SK-N-SH (cell line): ENCODE measurements around the gene TNFRSF12A. TPM values are rescaled to one million over a fixed set of nuclear protein-coding genes. Genes with fewer than 3 reads are reported as not detected.

ENCODE experiments used
- CTCF ChIA-PET: fragments of 300-600, 350-600 bp; formaldehyde crosslinking; extraction: SDS; loops from one replicate; lab custom pipeline; 2021; lab: Yijun Ruan, JAX
- POLR2A ChIA-PET: fragments of 350-600 bp; sonication (Branson Sonifier 250); formaldehyde crosslinking; extraction: SDS; loops from one replicate; lab custom pipeline; 2020; ENCODE audit warnings: antibody characterized with exemption, inconsistent platforms; lab: Yijun Ruan, JAX
- DNase-seq: peaks from one replicate; pipeline ENCODE4 v3.0.0; 2012
- H2AFZ ChIP-seq: fragments of 200-600 bp; sonication (generic); 2 replicates; pipeline ENCODE4 v1.8.1; 2016; ENCODE audit warnings: antibody characterized with exemption, mild to moderate bottlenecking, low read depth
- H3F3A ChIP-seq: fragments of 200-600 bp; sonication (generic); replicated peaks from 2 replicates; pipeline ENCODE3; 2016; ENCODE audit warnings: antibody characterized with exemption, mild to moderate bottlenecking; ENCODE audit not compliant: insufficient read depth
- H3K27ac ChIP-seq, 2 experiments: fragments of 200-500 bp in 1 of 2; fragments of 200-600 bp in 1 of 2; sonication (Bioruptor generic) in 1 of 2; sonication (generic), shearing (Covaris generic) in 1 of 2; 2 replicates each; pipeline versions ENCODE4 v1.5.1 to v1.6.1; 2014 to 2016; ENCODE audit warnings: low read depth in 2 of 2, inconsistent platforms in 1 of 2, low read length in 1 of 2, mild to moderate bottlenecking in 1 of 2, mixed read lengths in 1 of 2
- H3K27me3 ChIP-seq: fragments of 200-600 bp; sonication (generic), shearing (Covaris generic); 2 replicates; pipeline ENCODE4 v1.6.1; 2016; ENCODE audit warnings: mixed run types; ENCODE audit not compliant: insufficient read depth
- H3K36me3 ChIP-seq, 2 experiments: fragments of 200-500 bp in 1 of 2; fragments of 200-600 bp in 1 of 2; sonication (Bioruptor generic) in 1 of 2; sonication (generic) in 1 of 2; replicated peaks in 1 of 2; 2 replicates each; pipeline versions ENCODE3 to v1.5.1; 2014 to 2016; ENCODE audit warnings: low read length in 1 of 2, mild to moderate bottlenecking in 1 of 2; ENCODE audit not compliant: insufficient read depth in 2 of 2, control insufficient read depth in 1 of 2
- H3K4me1 ChIP-seq, 2 experiments: fragments of 200-500 bp in 1 of 2; fragments of 200-600 bp in 1 of 2; sonication (Bioruptor generic) in 1 of 2; sonication (generic), shearing (Covaris generic) in 1 of 2; 2 replicates each; pipeline versions ENCODE4 v1.5.1 to v1.6.1; 2014 to 2016; ENCODE audit warnings: low read depth in 1 of 2, low read length in 1 of 2, mixed run types in 1 of 2; ENCODE audit not compliant: insufficient read depth in 2 of 2, control insufficient read depth in 1 of 2
- H3K4me2 ChIP-seq: fragments of 200-600 bp; sonication (generic), shearing (Covaris generic); 2 replicates; pipeline ENCODE4 v1.6.1; 2017; ENCODE audit warnings: mixed run types
- H3K4me3 ChIP-seq, 2 experiments: fragments of 200-500 bp in 1 of 2; fragments of 200-600 bp in 1 of 2; sonication (Bioruptor generic) in 1 of 2; sonication (generic), shearing (Covaris generic) in 1 of 2; 2 replicates each; pipeline versions ENCODE4 v1.5.1 to v1.8.1; 2014 to 2016; ENCODE audit warnings: low read depth in 2 of 2, inconsistent platforms in 1 of 2, low read length in 1 of 2, mild to moderate bottlenecking in 1 of 2, mixed read lengths in 1 of 2, moderate library complexity in 1 of 2
- H3K79me2 ChIP-seq: fragments of 200-600 bp; sonication (generic); 2 replicates; pipeline ENCODE4 v1.8.1; 2017; ENCODE audit warnings: mild to moderate bottlenecking; ENCODE audit not compliant: insufficient read depth
- H3K9ac ChIP-seq: fragments of 200-600 bp; sonication (generic); 2 replicates; pipeline ENCODE4 v1.6.1; 2017; ENCODE audit warnings: mixed run types
- H3K9me2 ChIP-seq: fragments of 200-600 bp; sonication (generic); 2 replicates; pipeline ENCODE4 v1.6.1; 2017; ENCODE audit warnings: mixed run types
- H3K9me3 ChIP-seq: fragments of 200-600 bp; sonication (generic); 2 replicates; pipeline ENCODE4 v1.6.1; 2017; ENCODE audit warnings: mixed run types, mild to moderate bottlenecking, moderate library complexity
- H4K20me1 ChIP-seq: fragments of 200-600 bp; sonication (generic); 2 replicates; pipeline ENCODE4 v1.6.1; 2017; ENCODE audit warnings: mild to moderate bottlenecking, mixed run types; ENCODE audit not compliant: insufficient read depth
- CHD2 ChIP-seq: fragments of 150-350 bp; IDR thresholded peaks from 2 replicates; pipeline ENCODE4 v1.6.1; 2018; ENCODE audit warnings: low read length; ENCODE audit not compliant: partially characterized antibody
- CTCF ChIP-seq: fragments of 200-600 bp; sonication (generic); IDR thresholded peaks from 2 replicates; pipeline ENCODE4 v1.6.1; 2017; ENCODE audit warnings: antibody characterized with exemption, mild to moderate bottlenecking, moderate library complexity
- ELF1 ChIP-seq: IDR thresholded peaks from 2 replicates; pipeline ENCODE4 v1.4.0; 2012
- FOXJ3 ChIP-seq: sonication (generic); formaldehyde crosslinking; IDR thresholded peaks from 2 replicates; pipeline ENCODE4 v1.5.1; 2020; ENCODE audit warnings: mild to moderate bottlenecking, missing genetic modification reagents
- GABPA ChIP-seq: IDR thresholded peaks from 2 replicates; pipeline ENCODE4 v1.4.0; 2012; ENCODE audit warnings: low read depth, mild to moderate bottlenecking
- GATA2 ChIP-seq: sonication (generic); formaldehyde crosslinking; IDR thresholded peaks from 2 replicates; pipeline ENCODE4 v1.5.0; 2020; ENCODE audit warnings: mild to moderate bottlenecking, missing genetic modification reagents
- IRF3 ChIP-seq: fragments of 150-350 bp; IDR thresholded peaks from 2 replicates; pipeline ENCODE4 v1.6.1; 2016; ENCODE audit warnings: mild to moderate bottlenecking, low read depth, low read length
- MAX ChIP-seq: IDR thresholded peaks from 2 replicates; pipeline ENCODE4 v1.4.0; 2012; ENCODE audit warnings: low read depth
- NRF1 ChIP-seq: IDR thresholded peaks from 2 replicates; pipeline ENCODE4 v1.6.1; 2012; ENCODE audit warnings: low read depth, mild to moderate bottlenecking, low read length
- PBX3 ChIP-seq: IDR thresholded peaks from 2 replicates; pipeline ENCODE4; 2012
- POLR2AphosphoS5 ChIP-seq: IDR thresholded peaks from 2 replicates; pipeline ENCODE4 v1.6.1; 2012; ENCODE audit warnings: low read depth, low read length
- RAD21 ChIP-seq: IDR thresholded peaks from 2 replicates; pipeline ENCODE4 v1.6.1; 2012; ENCODE audit warnings: mild to moderate bottlenecking, low read length
- RCOR1 ChIP-seq: fragments of 150-350 bp; IDR thresholded peaks from 2 replicates; pipeline ENCODE4 v1.6.1; 2017; ENCODE audit warnings: antibody characterized with exemption, low read length
- RXRA ChIP-seq: IDR thresholded peaks from 2 replicates; pipeline ENCODE4 v1.4.0; 2012; ENCODE audit warnings: low read depth, mild to moderate bottlenecking, borderline replicate concordance
- SIN3A ChIP-seq: IDR thresholded peaks from 2 replicates; pipeline ENCODE4 v1.6.1; 2012; ENCODE audit warnings: low read depth, mild to moderate bottlenecking, low read length, moderate library complexity, borderline replicate concordance
- TCF12 ChIP-seq: IDR thresholded peaks from 2 replicates; pipeline ENCODE4 v1.4.0; 2012
- TEAD4 ChIP-seq: IDR thresholded peaks from 2 replicates; pipeline ENCODE4 v1.4.0; 2012; ENCODE audit warnings: mild to moderate bottlenecking, borderline replicate concordance; ENCODE audit not compliant: insufficient read depth
- USF2 ChIP-seq: fragments of 150-350 bp; IDR thresholded peaks from 2 replicates; pipeline ENCODE4 v1.6.1; 2017; ENCODE audit warnings: antibody characterized with exemption, low read length, low read depth, borderline replicate concordance
- YY1 ChIP-seq: IDR thresholded peaks from 2 replicates; pipeline ENCODE4 v1.4.0; 2012; ENCODE audit warnings: low read depth, mild to moderate bottlenecking
- WGBS: methylation state at CpG from one replicate; pipeline ENCODE4 v1.1.6; 2017; ENCODE audit warnings: low lambda C conversion rate; 5-methylcytosine and 5-hydroxymethylcytosine counted together
- polyA plus RNA-seq, 3 experiments: library from polyadenylated mRNA; depleted of rRNA; stranded (reverse); fragments of >200 nt; gene quantifications; 2 replicates each; pipeline ENCODE4 v1.2.3, GENCODE V29; 2012

Gene TNFRSF12A
- polyA plus RNA-seq, 1 of the 3 experiments (the other 2 are of a cell fraction) = 374 TPM

GRCh38 chr16:2973605-2974318 lies 46.4 kb upstream of the TNFRSF12A start:
- no peak for DNase-seq
- Histone ChIP-seq H3K27me3 (no peaks in the 10 kb centered on the region), H3K4me2 (no peak overlapping the region), H2AFZ (no peak overlapping the region), H3F3A (peaks cover 8% of the 10 kb centered on the region), H3K9ac (no peak overlapping the region), H3K4me3 (no peak overlapping the region), H3K27ac (no peak overlapping the region; a peak in 1 of 4 replicates), H3K9me2 (no peaks in the 10 kb centered on the region), H3K4me1 (peaks cover 0 to 31% of the 10 kb centered on the region in 2 experiments; a peak in 1 of 4 replicates), H3K9me3 (no peaks in the 10 kb centered on the region), H3K36me3 (no peaks in the 10 kb centered on the region), H4K20me1 (peaks cover 31% of the 10 kb centered on the region; the same call in 1 of the 2 replicates), H3K79me2 (peaks cover 4% of the 10 kb centered on the region; the same call in 1 of the 2 replicates)
- 96% methylated on average over 10 of the region's 17 CpGs for WGBS
- CTCF ChIA-PET = interaction anchor here (0.9 to 2.3 kb wide), 3 partner anchors 9 to 58 kb away, joined by 3 to 7 read pairs (median 6); no protein-coding TSS in a partner anchor
- POLR2A ChIA-PET = interaction anchor here (0.9 kb wide), 1 partner anchor 9 kb away, joined by 4 read pairs; no protein-coding TSS in a partner anchor
- TF ChIP-seq MAX (no peak), CHD2 (no peak), IRF3 (no peak), GABPA (no peak), TEAD4 (no peak), YY1 (no peak), TCF12 (no peak)
- TF ChIP-seq, all 33 proteins: peak for 0

- peaks cover 31% of the 10 kb centered on the region; the same call in 1 of the 2 replicates for H4K20me1 ChIP-seq
- H3K27me3 ChIP-seq = no peaks in the 10 kb centered on the region
- no peak overlapping the region for H3K4me2 ChIP-seq
- no peaks in the 10 kb centered on the region for H3K9me2 ChIP-seq
- CTCF ChIA-PET = interaction anchor here (0.8 to 2.3 kb wide), 4 partner anchors 9 to 59 kb away, joined by 3 to 7 read pairs (median 4); no protein-coding TSS in a partner anchor
- H3K4me3 ChIP-seq = no peak overlapping the region
- 93% methylated on average over 8 of the region's 15 CpGs for WGBS
- no peak for DNase-seq
- peaks cover 7% of the 10 kb centered on the region; the same call in 1 of the 2 replicates for H3K79me2 ChIP-seq
- no peak overlapping the region for H3K9ac ChIP-seq
- H3K9me3 ChIP-seq = no peaks in the 10 kb centered on the region
- POLR2A ChIA-PET = interaction anchor here (0.9 kb wide), 1 partner anchor 8 kb away, joined by 4 read pairs; no protein-coding TSS in a partner anchor
- H3K4me1 ChIP-seq = peaks cover 0 to 31% of the 10 kb centered on the region in 2 experiments; a peak in 1 of 4 replicates
- H3K27ac ChIP-seq = no peak overlapping the region
- peaks cover 8% of the 10 kb centered on the region for H3F3A ChIP-seq
- H3K36me3 ChIP-seq = no peaks in the 10 kb centered on the region
- no peak overlapping the region for H2AFZ ChIP-seq
- no peak for TF ChIP-seq MAX
- no peak for TF ChIP-seq RAD21
- TF ChIP-seq TCF12 = no peak
- no peak for TF ChIP-seq CHD2
- no peak for TF ChIP-seq PBX3
- TF ChIP-seq FOXJ3 (CRISPR knock-in tag) = no peak
- TF ChIP-seq POLR2AphosphoS5 = no peak
- TF ChIP-seq USF2 = no peak
- no peak for TF ChIP-seq RCOR1
- no peak for TF ChIP-seq SIN3A
- no peak for TF ChIP-seq ELF1
- no peak for TF ChIP-seq CTCF
- TF ChIP-seq GATA2 (CRISPR knock-in tag) = no peak
- no peak for TF ChIP-seq RXRA
- TF ChIP-seq NRF1 = no peak
Observed at GRCh38 chr16:2974319-2975056, 45.7 kb upstream of the TNFRSF12A start.
